PFSK-1 (cell line): ENCODE measurements around the gene U2AF2.

Experiments
- FOXP2 ChIP-seq: optimal IDR thresholded peaks from 2 replicates; pipeline ENCODE3; 2011; ENCODE audit warnings: borderline replicate concordance, control low read depth, inconsistent platforms; ENCODE audit not compliant: insufficient read depth; ENCODE audit errors: extremely low read length, extremely low read depth
- POLR2AphosphoS5 ChIP-seq: IDR thresholded peaks from 2 replicates; pipeline ENCODE4 v1.6.1; 2012; ENCODE audit warnings: low read depth, mild to moderate bottlenecking, control low read depth, low read length, moderate library complexity
- SIN3A ChIP-seq: IDR thresholded peaks from 2 replicates; pipeline ENCODE4 v1.6.1; 2012; ENCODE audit warnings: mild to moderate bottlenecking, low read length, moderate library complexity, borderline replicate concordance; ENCODE audit not compliant: insufficient read depth

GRCh38 chr19:55611300-55611982, 43.4 kb upstream of the U2AF2 start:
- no peak for TF ChIP-seq FOXP2
- TF ChIP-seq SIN3A = no peak
- no peak for TF ChIP-seq POLR2AphosphoS5
